Measurements from ENCODE around the gene STAG3.

The STAG3 gene

GRCh38 chr7:100170101-100170897 lies 7.4 kb upstream of the STAG3 start:
- no peak for DNase-seq (ENCODE audit: low read depth)
- TF ChIP-seq CTCF (IDR thresholded peaks at IDR 0.05; ENCODE audit: insufficient read depth, low read depth, low read length, missing control alignments) = no peak
- no peak overlapping the region for H3K4me3 ChIP-seq (ENCODE audit: low read depth, low read length)

GRCh38 chr7:100171087-100171681 lies 6.5 kb upstream of the STAG3 start:
- no peak for DNase-seq (ENCODE audit: low read depth)
- no peak overlapping the region for H3K4me3 ChIP-seq (ENCODE audit: low read depth, low read length)

GRCh38 chr7:100171840-100172239 lies 5.9 kb upstream of the STAG3 start:
- no peak overlapping the region for H3K4me3 ChIP-seq (ENCODE audit: low read depth, low read length)
- DNase-seq (ENCODE audit: low read depth) = no peak
- TF ChIP-seq CTCF (IDR thresholded peaks at IDR 0.05; ENCODE audit: insufficient read depth, low read depth, low read length, missing control alignments) = no peak

More at GRCh38 chr7:100171087-100171681, 6.5 kb upstream of the STAG3 start:
- no peak for TF ChIP-seq CTCF (IDR thresholded peaks at IDR 0.05; ENCODE audit: insufficient read depth, low read depth, low read length, missing control alignments)

- TF ChIP-seq CTCF (IDR thresholded peaks at IDR 0.05; ENCODE audit: insufficient read depth, low read depth, low read length, missing control alignments) = no peak
- no peak for DNase-seq (ENCODE audit: low read depth)
- no peak overlapping the region for H3K4me3 ChIP-seq (ENCODE audit: low read depth, low read length)
These were observed 3.8 kb upstream of the STAG3 start for GRCh38 chr7:100173806-100174495.

- H3K4me3 ChIP-seq (ENCODE audit: low read depth, low read length) = no peak overlapping the region
- no peak for TF ChIP-seq CTCF (IDR thresholded peaks at IDR 0.05; ENCODE audit: insufficient read depth, low read depth, low read length, missing control alignments)
- DNase-seq (ENCODE audit: low read depth) = no peak
These were observed 3.1 kb upstream of the STAG3 start for GRCh38 chr7:100174582-100174981.

- DNase-seq (ENCODE audit: low read depth) = no peak
- H3K4me3 ChIP-seq (ENCODE audit: low read depth, low read length) = no peak overlapping the region
- no peak for TF ChIP-seq CTCF (IDR thresholded peaks at IDR 0.05; ENCODE audit: insufficient read depth, low read depth, low read length, missing control alignments)
These were observed 2.3 kb upstream of the STAG3 start for GRCh38 chr7:100175296-100175935.
